DOHH2 (cell line): ENCODE data around the gene CNKSR3.

Experiments used
- CTCF ChIP-seq: fragments of 200-600 bp; sonication (generic); IDR thresholded peaks from one replicate; pipeline ENCODE4 v1.5.1; 2014; ENCODE audit warnings: antibody characterized with exemption, mild to moderate bottlenecking, low read depth, low read length; ENCODE audit not compliant: poor library complexity, severe bottlenecking
- EZH2phosphoT487 ChIP-seq: fragments of 200-600 bp; sonication (generic); IDR thresholded peaks from 2 replicates; pipeline ENCODE4 v1.6.1; 2017; ENCODE audit warnings: borderline replicate concordance, mild to moderate bottlenecking, antibody characterized with exemption, low read length, moderate library complexity, mixed read lengths

GRCh38 chr6:154350293-154350692 is 160.2 kb downstream of the CNKSR3 start:
- TF ChIP-seq CTCF (no peak), EZH2phosphoT487 (no peak)
